GM23248 (cell line): ENCODE measurements around the gene MXRA8.

Experiments used
- EZH2 ChIP-seq: fragments of 200-600 bp; sonication (generic); IDR thresholded peaks from 2 replicates; pipeline ENCODE4 v1.6.1; 2018; ENCODE audit warnings: antibody characterized with exemption, mild to moderate bottlenecking; ENCODE audit not compliant: insufficient read depth, poor library complexity, severe bottlenecking
- EZH2phosphoT487 ChIP-seq: fragments of 200-600 bp; sonication (generic); IDR thresholded peaks from 2 replicates; pipeline ENCODE4 v1.6.1; 2018; ENCODE audit warnings: antibody characterized with exemption, moderate library complexity, mild to moderate bottlenecking, low read depth; ENCODE audit not compliant: insufficient read depth

DNA sequence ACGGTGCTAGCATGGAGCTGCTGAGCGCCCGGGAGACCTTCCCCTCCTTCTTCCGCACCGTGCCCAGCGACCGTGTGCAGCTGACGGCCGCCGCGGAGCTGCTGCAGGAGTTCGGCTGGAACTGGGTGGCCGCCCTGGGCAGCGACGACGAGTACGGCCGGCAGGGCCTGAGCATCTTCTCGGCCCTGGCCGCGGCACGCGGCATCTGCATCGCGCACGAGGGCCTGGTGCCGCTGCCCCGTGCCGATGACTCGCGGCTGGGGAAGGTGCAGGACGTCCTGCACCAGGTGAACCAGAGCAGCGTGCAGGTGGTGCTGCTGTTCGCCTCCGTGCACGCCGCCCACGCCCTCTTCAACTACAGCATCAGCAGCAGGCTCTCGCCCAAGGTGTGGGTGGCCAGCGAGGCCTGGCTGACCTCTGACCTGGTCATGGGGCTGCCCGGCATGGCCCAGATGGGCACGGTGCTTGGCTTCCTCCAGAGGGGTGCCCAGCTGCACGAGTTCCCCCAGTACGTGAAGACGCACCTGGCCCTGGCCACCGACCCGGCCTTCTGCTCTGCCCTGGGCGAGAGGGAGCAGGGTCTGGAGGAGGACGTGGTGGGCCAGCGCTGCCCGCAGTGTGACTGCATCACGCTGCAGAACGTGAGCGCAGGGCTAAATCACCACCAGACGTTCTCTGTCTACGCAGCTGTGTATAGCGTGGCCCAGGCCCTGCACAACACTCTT lies 26.2 kb downstream of the MXRA8 start:
- TF ChIP-seq EZH2phosphoT487 (no peak), EZH2 (no peak)
